ENCODE results near the gene MAPK11. TPM values are rescaled to one million over a fixed set of nuclear protein-coding genes. Genes with fewer than 3 reads are reported as not detected.

Gene MAPK11
- total RNA-seq, 2 donors from 2014 or later = 3.7 to 4.0 TPM

DNA sequence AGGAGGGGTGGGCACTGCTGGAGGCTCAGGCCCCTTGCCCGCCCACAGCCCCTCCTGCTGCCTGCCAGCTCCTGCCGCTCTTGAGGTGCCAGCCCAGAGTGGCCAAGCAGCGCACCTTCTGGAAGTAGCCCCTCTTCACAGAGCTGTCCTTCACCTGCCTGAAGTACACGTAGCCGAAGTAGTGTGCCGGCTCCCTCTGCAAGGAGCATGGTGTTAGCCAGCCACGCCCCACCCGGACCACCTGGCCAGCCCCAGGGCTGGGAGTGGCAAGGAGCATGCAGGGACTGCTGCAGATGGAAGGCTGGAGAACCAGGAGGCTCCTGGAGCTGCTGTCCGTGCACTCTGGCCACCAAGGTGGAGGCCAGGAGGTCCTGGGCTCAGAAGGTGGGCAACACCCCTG is 47.0 kb upstream of the MAPK11 start:
- Histone ChIP-seq H3K9me3 (no peaks in the 10 kb centered on the region), H3K4me1 (peaks cover 0 to 7% of the 10 kb centered on the region in 2 donors), H3K36me3 (no peaks in the 10 kb centered on the region), H3K27ac (no peak overlapping the region), H3K4me3 (no peak overlapping the region), H3K27me3 (no peaks in the 10 kb centered on the region)
- no peak for DNase-seq (ENCODE audit: low spot score)
- TF ChIP-seq, protein P1, sequence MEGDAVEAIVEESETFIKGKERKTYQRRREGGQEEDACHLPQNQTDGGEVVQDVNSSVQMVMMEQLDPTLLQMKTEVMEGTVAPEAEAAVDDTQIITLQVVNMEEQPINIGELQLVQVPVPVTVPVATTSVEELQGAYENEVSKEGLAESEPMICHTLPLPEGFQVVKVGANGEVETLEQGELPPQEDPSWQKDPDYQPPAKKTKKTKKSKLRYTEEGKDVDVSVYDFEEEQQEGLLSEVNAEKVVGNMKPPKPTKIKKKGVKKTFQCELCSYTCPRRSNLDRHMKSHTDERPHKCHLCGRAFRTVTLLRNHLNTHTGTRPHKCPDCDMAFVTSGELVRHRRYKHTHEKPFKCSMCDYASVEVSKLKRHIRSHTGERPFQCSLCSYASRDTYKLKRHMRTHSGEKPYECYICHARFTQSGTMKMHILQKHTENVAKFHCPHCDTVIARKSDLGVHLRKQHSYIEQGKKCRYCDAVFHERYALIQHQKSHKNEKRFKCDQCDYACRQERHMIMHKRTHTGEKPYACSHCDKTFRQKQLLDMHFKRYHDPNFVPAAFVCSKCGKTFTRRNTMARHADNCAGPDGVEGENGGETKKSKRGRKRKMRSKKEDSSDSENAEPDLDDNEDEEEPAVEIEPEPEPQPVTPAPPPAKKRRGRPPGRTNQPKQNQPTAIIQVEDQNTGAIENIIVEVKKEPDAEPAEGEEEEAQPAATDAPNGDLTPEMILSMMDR (IDR thresholded peaks at IDR 0.05) = no peak

DNA sequence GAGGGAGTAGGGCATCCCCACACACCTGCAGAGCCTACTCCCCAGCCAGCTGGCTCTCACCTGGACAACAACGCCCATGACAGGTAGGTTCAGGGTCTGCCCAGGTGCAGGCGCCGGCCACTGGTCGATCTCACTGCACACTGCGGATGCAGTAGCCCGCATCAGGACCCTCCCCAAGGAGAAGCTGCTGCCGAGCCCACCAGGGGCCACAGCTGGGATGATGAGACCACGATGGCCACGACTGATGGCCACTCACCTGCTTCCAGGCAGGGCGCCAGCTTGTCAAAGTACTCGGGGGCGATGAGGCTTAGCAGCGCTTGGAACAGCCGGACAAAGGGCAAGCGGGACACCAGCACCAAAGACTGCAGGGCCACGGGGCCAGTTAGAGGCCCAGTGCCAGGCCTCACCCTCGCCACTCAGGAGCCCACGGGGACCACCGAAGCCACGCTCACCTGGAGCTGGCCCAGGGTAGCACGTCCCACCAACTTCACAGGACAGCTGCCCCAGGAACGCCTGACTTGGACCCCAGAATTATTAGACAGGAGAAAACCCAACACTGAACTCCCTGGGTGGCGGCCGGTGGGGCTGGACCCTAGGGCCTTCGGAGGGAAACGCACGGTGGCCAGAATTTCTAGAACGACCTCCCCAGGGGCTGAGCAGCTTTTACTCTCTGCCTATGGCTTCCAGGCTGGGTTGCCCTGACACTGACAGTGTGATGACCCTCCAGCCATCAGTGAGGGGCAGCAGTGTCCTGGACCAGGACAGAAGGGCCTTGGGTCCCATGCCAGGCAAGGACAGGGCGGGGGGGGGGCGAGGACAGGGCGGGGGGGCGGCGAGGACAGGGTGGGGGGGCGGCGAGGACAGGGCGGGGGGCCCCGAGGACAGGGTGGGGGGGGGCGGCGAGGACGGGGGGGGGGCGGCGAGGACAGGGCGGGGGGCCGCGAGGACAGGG is 46.2 kb upstream of the MAPK11 start:
- no peak overlapping the region for H3K4me3 ChIP-seq
- no peak overlapping the region for H3K27ac ChIP-seq
- no peaks in the 10 kb centered on the region for H3K9me3 ChIP-seq
- TF ChIP-seq, protein P1 (IDR thresholded peaks at IDR 0.05) = no peak
- no peaks in the 10 kb centered on the region for H3K36me3 ChIP-seq
- DNase-seq (ENCODE audit: low spot score) = no peak
- peaks cover 0 to 7% of the 10 kb centered on the region in 2 donors for H3K4me1 ChIP-seq
- no peaks in the 10 kb centered on the region for H3K27me3 ChIP-seq

DNA sequence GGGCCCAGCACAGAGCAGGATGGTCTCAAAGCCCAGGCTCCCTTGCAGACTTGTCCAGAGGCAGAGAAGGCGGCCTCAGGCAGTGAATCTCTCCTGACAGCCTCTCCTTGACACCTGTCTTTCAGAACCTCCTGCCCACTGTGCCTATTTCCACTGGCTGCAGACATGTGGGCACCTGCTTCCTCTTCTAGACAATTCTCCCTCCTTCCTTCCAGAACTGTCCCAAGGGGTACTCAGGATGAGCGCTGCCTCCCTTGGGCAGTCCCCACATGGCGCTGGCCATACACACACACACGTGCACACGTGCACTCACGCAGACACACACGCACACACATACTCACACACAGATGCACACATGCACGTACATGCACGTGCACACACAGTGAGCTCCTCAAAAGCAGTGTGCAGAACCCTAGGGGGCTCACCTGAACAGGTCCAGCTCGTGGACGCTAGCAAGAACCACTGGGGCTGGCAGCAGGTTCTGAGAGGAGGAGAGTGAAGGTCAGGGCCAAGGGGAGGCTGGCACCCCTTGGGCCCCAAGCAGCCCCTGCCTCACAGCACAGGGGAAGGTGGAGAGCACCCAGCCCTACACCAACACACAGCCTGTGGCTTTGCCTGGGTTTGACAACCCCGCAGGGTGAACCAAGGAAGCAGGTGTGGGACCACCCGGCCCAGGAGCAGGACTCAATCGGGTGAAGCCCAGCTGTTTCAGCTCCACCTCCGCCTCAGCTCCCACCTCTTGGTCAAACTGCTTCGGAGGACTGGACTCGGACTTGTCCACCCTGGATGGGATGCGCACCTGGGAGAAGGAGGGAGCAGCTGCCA is 45.3 kb upstream of the MAPK11 start:
- H3K9me3 ChIP-seq = no peaks in the 10 kb centered on the region
- no peaks in the 10 kb centered on the region for H3K27me3 ChIP-seq
- no peak for DNase-seq (ENCODE audit: low spot score)
- no peak overlapping the region for H3K4me3 ChIP-seq
- no peaks in the 10 kb centered on the region for H3K36me3 ChIP-seq
- TF ChIP-seq, protein P1 (IDR thresholded peaks at IDR 0.05) = no peak
- no peak overlapping the region for H3K27ac ChIP-seq
- H3K4me1 ChIP-seq = peaks cover 0 to 7% of the 10 kb centered on the region in 2 donors

DNA sequence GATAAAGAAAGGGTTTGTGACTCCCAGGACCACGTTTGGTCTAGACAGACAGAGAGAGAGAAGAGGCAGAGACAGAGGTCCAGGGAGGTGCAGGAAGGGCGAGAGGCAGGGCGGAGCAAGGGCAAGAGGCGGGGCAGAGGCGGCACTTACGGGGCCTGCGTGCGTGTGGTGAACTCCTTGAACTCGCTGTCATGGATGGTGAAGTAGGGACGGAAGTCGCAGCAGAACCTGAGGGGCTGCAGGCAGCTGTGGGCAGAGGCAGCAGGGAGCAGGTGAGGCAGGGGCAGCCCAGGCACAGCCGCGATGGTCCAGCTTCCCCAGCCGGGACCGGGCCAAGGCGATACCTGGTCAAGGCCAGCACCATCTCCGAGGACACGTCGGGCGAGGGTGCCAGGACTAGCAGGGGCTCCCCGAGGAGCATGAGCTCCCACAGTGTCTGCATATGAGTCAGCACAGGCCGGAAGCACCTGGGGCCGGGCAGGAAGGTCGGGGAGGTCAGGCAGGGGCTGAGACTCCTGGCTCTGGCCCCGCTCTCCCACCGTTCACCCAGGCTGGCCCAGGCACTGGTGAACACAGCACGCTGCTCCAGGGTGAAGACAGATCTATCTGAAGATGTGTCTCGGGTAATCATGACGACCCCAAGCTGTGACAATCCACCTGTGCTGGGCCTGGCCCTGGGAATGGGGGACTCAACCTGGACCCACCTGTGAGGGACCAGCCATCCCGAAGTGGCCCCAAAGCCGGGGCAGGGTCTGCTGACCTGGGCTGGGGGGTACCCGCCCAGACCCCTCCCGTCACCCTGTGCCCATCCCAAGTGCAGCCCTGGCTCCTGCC is 44.5 kb upstream of the MAPK11 start:
- TF ChIP-seq, protein P1 (IDR thresholded peaks at IDR 0.05) = no peak
- no peaks in the 10 kb centered on the region for H3K9me3 ChIP-seq
- H3K4me3 ChIP-seq = peak overlapping the region in 1 of 2 donors; percentile 26
- H3K36me3 ChIP-seq = no peaks in the 10 kb centered on the region
- H3K27me3 ChIP-seq = no peaks in the 10 kb centered on the region
- H3K4me1 ChIP-seq = peaks cover 0 to 8% of the 10 kb centered on the region in 2 donors
- H3K27ac ChIP-seq = no peak overlapping the region
- no peak for DNase-seq (ENCODE audit: low spot score)

DNA sequence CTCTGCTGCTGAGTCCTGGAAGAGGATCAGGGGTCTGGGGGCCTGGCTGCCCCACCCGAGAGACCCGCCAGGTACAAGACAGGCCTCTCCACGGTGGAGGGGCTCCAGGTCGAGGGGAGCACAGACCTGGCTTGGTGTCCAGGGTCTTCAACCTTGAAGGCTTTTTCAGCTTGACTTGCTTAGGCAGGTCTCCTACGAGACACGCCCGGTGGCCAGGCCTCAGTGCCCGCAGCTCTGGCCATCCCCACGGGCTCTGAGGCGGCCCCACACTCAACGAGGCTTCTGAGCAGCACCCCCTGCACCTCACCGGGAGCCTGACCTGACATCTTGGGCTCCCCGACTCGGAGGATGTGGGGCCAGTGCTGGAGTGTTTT is 43.9 kb upstream of the MAPK11 start:
- Histone ChIP-seq H3K27ac (no peak overlapping the region), H3K4me3 (no peak overlapping the region), H3K4me1 (peaks cover 0 to 14% of the 10 kb centered on the region in 2 donors), H3K36me3 (no peaks in the 10 kb centered on the region), H3K9me3 (no peaks in the 10 kb centered on the region), H3K27me3 (no peaks in the 10 kb centered on the region)
- no peak for DNase-seq (ENCODE audit: low spot score)
- TF ChIP-seq, protein P1 (IDR thresholded peaks at IDR 0.05) = no peak

Measured in right atrium auricular region (tissue), 2 donors.